HepG2 (cell line): Measurements from ENCODE around the gene SYNPO2L. TPM values are rescaled to one million over a fixed set of nuclear protein-coding genes. Genes with fewer than 3 reads are reported as not detected.

Experiments used
- BRD4 ChIP-seq: sonication (generic); formaldehyde crosslinking; IDR thresholded peaks from 2 replicates; pipeline ENCODE4 v1.4.0; 2020; ENCODE audit warnings: missing genetic modification reagents
- FOXK2 ChIP-seq: fragments of 450-650 bp; IDR thresholded peaks from 2 replicates; pipeline ENCODE4 v1.6.1; 2016
- GATA4 ChIP-seq: sonication (generic); IDR thresholded peaks from 2 replicates; pipeline ENCODE4 v1.6.1; 2016; ENCODE audit warnings: antibody characterized with exemption, low read depth, borderline replicate concordance
- GPN1 ChIP-seq: sonication (generic); formaldehyde crosslinking; IDR thresholded peaks from 2 replicates; pipeline ENCODE4 v1.5.1; 2020; ENCODE audit warnings: missing genetic modification reagents, borderline replicate concordance
- KMT2A ChIP-seq: sonication (generic); formaldehyde crosslinking; IDR thresholded peaks from 2 replicates; pipeline ENCODE4 v1.4.0; 2020; ENCODE audit warnings: missing genetic modification reagents
- NR2C2 ChIP-seq: sonication (generic); formaldehyde crosslinking; IDR thresholded peaks from 2 replicates; pipeline ENCODE4 v1.4.0; 2020; ENCODE audit warnings: missing genetic modification reagents, mild to moderate bottlenecking, moderate library complexity, borderline replicate concordance
- SSRP1 ChIP-seq: IDR thresholded peaks from 2 replicates; pipeline ENCODE4 v1.6.1; 2016; ENCODE audit warnings: control low read depth
- ZNF274 ChIP-seq: sonication (generic); formaldehyde crosslinking; IDR thresholded peaks from 2 replicates; pipeline ENCODE4 v1.5.1; 2020; ENCODE audit warnings: mild to moderate bottlenecking, missing genetic modification reagents
- ZNF383 ChIP-seq: sonication (generic); formaldehyde crosslinking; IDR thresholded peaks from 2 replicates; pipeline ENCODE4 v1.4.0; 2020; ENCODE audit warnings: missing genetic modification reagents, mild to moderate bottlenecking, borderline replicate concordance
- ZNF510 ChIP-seq: sonication (generic); formaldehyde crosslinking; IDR thresholded peaks from 2 replicates; pipeline ENCODE4 v1.4.0; 2020; ENCODE audit warnings: low read depth, mild to moderate bottlenecking, missing genetic modification reagents
- ZNF556 ChIP-seq: sonication (generic); formaldehyde crosslinking; IDR thresholded peaks from 2 replicates; pipeline ENCODE4 v1.4.0; 2020; ENCODE audit warnings: mild to moderate bottlenecking, missing genetic modification reagents, borderline replicate concordance
- ZNF782 ChIP-seq: sonication (generic); formaldehyde crosslinking; IDR thresholded peaks from 2 replicates; pipeline ENCODE4 v1.4.0; 2020; ENCODE audit warnings: missing genetic modification reagents, mild to moderate bottlenecking, borderline replicate concordance
- polyA plus RNA-seq, 8 experiments: library from polyadenylated mRNA; depleted of rRNA in 3 of 8; stranded (reverse) in 7 of 8; unstranded in 1 of 8; fragments of >200 nt; fragmentation: Illumina TruSeq in 4 of 8; extraction: Trizol in 4 of 8; gene quantifications; 2 replicates each; pipeline versions ENCODE4 v1.2.1 to v1.2.3, GENCODE V29; 2011 to 2016; ENCODE audit warnings: low read depth in 4 of 8, missing spikeins in 1 of 8, mixed read lengths in 1 of 8; ENCODE audit not compliant: insufficient read depth in 1 of 8
- total RNA-seq, 5 experiments: library from RNA; depleted of rRNA; stranded (reverse); fragments of >200 nt; fragmentation: Illumina TruSeq; extraction: Trizol; gene quantifications; 2 replicates each; pipeline ENCODE4 v1.2.3, GENCODE V29; 2016; ENCODE audit warnings: low read depth in 1 of 5
- TF ChIP-seq, protein P1 (sequence below), 2 experiments: IDR thresholded peaks; 2 replicates each; pipeline ENCODE4 v1.6.1; 2011 to 2012; ENCODE audit warnings: low read length in 2 of 2, borderline replicate concordance in 1 of 2, low read depth in 1 of 2, mild to moderate bottlenecking in 1 of 2, moderate library complexity in 1 of 2
- TF ChIP-seq, protein P2 (sequence below): sonication (generic); formaldehyde crosslinking; IDR thresholded peaks from 2 replicates; pipeline ENCODE4 v1.9.0; 2021; ENCODE audit warnings: mild to moderate bottlenecking, missing genetic modification reagents

Gene SYNPO2L
- total and polyA plus RNA-seq, 2 of the 13 experiments (the other 11 are each of a cell fraction or from before 2014, with no cell fraction given) = not detected

DNA sequence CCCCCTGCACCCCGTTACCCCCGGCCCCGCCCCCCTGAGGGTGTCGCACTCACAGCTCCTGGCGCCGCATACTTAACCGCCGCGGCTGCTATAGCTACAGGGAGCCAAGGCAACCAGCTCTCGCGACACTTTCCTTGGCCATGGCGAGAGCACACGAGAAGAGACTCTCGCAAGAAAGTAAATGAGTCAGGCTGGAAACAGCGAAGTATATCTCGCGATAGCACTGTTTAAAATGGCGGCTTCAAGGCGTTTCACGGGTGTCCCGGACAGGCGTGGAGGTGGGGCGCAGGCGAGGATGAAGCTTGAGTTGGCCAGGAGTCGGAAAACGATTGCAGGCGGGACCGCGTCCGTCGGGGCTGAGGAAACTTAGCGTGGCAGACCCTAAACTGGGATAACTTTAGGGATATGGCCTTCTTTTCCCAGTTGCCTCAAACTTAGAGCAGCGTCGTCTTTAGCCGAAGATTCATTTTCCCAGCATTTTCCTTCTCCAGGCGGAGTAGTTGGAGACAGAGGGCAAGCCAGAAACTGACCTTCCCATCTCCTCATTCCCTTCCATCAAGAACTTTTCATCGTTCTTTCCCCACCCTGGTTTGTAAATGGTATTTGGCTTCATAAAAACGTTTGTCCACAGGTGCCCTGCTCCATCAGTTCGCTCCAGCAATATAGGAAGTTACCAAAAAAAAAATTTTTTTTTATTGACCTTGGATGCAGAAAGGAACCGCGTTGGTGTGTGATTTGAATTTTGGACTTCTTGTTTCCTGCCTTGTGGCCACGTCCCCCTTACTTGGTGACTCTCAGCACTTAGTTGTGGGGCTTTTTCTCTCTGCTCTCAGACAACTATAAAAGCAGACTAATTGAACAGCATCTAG lies 29.7 kb downstream of the SYNPO2L start (continued):
- TF ChIP-seq, protein P1, sequence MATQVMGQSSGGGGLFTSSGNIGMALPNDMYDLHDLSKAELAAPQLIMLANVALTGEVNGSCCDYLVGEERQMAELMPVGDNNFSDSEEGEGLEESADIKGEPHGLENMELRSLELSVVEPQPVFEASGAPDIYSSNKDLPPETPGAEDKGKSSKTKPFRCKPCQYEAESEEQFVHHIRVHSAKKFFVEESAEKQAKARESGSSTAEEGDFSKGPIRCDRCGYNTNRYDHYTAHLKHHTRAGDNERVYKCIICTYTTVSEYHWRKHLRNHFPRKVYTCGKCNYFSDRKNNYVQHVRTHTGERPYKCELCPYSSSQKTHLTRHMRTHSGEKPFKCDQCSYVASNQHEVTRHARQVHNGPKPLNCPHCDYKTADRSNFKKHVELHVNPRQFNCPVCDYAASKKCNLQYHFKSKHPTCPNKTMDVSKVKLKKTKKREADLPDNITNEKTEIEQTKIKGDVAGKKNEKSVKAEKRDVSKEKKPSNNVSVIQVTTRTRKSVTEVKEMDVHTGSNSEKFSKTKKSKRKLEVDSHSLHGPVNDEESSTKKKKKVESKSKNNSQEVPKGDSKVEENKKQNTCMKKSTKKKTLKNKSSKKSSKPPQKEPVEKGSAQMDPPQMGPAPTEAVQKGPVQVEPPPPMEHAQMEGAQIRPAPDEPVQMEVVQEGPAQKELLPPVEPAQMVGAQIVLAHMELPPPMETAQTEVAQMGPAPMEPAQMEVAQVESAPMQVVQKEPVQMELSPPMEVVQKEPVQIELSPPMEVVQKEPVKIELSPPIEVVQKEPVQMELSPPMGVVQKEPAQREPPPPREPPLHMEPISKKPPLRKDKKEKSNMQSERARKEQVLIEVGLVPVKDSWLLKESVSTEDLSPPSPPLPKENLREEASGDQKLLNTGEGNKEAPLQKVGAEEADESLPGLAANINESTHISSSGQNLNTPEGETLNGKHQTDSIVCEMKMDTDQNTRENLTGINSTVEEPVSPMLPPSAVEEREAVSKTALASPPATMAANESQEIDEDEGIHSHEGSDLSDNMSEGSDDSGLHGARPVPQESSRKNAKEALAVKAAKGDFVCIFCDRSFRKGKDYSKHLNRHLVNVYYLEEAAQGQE (IDR thresholded peaks at IDR 0.05; ENCODE audit: borderline replicate concordance in 1 of 2, low read depth in 1 of 2, low read length in 2 of 2) = peak in 1 of 2 experiments; percentile 53; a peak in 1 of 4 replicates
- TF ChIP-seq, protein P2, sequence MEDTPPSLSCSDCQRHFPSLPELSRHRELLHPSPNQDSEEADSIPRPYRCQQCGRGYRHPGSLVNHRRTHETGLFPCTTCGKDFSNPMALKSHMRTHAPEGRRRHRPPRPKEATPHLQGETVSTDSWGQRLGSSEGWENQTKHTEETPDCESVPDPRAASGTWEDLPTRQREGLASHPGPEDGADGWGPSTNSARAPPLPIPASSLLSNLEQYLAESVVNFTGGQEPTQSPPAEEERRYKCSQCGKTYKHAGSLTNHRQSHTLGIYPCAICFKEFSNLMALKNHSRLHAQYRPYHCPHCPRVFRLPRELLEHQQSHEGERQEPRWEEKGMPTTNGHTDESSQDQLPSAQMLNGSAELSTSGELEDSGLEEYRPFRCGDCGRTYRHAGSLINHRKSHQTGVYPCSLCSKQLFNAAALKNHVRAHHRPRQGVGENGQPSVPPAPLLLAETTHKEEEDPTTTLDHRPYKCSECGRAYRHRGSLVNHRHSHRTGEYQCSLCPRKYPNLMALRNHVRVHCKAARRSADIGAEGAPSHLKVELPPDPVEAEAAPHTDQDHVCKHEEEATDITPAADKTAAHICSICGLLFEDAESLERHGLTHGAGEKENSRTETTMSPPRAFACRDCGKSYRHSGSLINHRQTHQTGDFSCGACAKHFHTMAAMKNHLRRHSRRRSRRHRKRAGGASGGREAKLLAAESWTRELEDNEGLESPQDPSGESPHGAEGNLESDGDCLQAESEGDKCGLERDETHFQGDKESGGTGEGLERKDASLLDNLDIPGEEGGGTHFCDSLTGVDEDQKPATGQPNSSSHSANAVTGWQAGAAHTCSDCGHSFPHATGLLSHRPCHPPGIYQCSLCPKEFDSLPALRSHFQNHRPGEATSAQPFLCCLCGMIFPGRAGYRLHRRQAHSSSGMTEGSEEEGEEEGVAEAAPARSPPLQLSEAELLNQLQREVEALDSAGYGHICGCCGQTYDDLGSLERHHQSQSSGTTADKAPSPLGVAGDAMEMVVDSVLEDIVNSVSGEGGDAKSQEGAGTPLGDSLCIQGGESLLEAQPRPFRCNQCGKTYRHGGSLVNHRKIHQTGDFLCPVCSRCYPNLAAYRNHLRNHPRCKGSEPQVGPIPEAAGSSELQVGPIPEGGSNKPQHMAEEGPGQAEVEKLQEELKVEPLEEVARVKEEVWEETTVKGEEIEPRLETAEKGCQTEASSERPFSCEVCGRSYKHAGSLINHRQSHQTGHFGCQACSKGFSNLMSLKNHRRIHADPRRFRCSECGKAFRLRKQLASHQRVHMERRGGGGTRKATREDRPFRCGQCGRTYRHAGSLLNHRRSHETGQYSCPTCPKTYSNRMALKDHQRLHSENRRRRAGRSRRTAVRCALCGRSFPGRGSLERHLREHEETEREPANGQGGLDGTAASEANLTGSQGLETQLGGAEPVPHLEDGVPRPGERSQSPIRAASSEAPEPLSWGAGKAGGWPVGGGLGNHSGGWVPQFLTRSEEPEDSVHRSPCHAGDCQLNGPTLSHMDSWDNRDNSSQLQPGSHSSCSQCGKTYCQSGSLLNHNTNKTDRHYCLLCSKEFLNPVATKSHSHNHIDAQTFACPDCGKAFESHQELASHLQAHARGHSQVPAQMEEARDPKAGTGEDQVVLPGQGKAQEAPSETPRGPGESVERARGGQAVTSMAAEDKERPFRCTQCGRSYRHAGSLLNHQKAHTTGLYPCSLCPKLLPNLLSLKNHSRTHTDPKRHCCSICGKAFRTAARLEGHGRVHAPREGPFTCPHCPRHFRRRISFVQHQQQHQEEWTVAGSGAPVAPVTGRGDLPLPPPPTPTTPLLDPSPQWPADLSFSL (CRISPR knock-in tag) = no peak
- no peak for TF ChIP-seq ZNF782 (CRISPR knock-in tag)
- TF ChIP-seq ZNF510 (CRISPR knock-in tag) = no peak
- peak; percentile 26; the same call in 1 of the 2 replicates for TF ChIP-seq NR2C2 (CRISPR knock-in tag)
- TF ChIP-seq SSRP1 (CRISPR knock-in tag) = no peak
- TF ChIP-seq ZNF556 = 0 out of 2 replicates have a peak, but pooled peaks have one; percentile 55
- TF ChIP-seq ZNF274 = peak; percentile 76; the same call in 1 of the 2 replicates
- no peak for TF ChIP-seq FOXK2
- no peak for TF ChIP-seq BRD4 (CRISPR knock-in tag)
- no peak for TF ChIP-seq GPN1 (CRISPR knock-in tag)
- TF ChIP-seq KMT2A = peak; percentile 91
- TF ChIP-seq ZNF383 (CRISPR knock-in tag) = no peak
- TF ChIP-seq GATA4 = no peak
